Hepatocyte (in vitro differentiated cells): ENCODE data around the gene FAM234A.

Source experiments
- EZH2phosphoT487 ChIP-seq: fragments of 200-600 bp; sonication (generic); IDR thresholded peaks from one replicate; pipeline ENCODE4 v1.6.1; 2018; ENCODE audit warnings: antibody characterized with exemption, mild to moderate bottlenecking, low read depth, moderate library complexity; ENCODE audit not compliant: unreplicated experiment, severe bottlenecking
- TF ChIP-seq, protein P1 (sequence below): fragments of 200-600 bp; sonication (generic); IDR thresholded peaks from 2 replicates; pipeline ENCODE4 v1.5.1; 2016; ENCODE audit warnings: antibody characterized with exemption, mild to moderate bottlenecking; ENCODE audit not compliant: poor library complexity

DNA sequence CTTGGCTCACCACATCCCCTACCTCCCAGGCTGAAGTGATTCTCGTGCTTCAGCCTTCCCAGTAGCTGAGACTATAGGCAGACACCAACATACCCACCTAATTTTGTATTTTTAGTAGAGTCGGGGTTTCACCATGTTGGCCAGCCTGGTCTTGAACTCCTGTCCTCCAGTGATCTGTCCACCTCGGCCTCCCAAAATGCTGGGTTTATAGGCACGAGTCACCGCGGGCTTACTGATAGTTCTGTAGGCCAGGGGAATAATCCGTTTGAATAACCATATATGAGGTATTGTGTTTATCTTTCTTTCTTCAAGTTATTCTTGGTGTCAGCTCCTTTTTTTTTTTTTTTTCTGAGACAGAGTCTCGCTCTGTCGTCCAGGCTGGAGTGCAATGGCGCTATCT lies 7.7 kb downstream of the FAM234A start:
- TF ChIP-seq, protein P1, sequence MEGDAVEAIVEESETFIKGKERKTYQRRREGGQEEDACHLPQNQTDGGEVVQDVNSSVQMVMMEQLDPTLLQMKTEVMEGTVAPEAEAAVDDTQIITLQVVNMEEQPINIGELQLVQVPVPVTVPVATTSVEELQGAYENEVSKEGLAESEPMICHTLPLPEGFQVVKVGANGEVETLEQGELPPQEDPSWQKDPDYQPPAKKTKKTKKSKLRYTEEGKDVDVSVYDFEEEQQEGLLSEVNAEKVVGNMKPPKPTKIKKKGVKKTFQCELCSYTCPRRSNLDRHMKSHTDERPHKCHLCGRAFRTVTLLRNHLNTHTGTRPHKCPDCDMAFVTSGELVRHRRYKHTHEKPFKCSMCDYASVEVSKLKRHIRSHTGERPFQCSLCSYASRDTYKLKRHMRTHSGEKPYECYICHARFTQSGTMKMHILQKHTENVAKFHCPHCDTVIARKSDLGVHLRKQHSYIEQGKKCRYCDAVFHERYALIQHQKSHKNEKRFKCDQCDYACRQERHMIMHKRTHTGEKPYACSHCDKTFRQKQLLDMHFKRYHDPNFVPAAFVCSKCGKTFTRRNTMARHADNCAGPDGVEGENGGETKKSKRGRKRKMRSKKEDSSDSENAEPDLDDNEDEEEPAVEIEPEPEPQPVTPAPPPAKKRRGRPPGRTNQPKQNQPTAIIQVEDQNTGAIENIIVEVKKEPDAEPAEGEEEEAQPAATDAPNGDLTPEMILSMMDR = no peak
- no peak for TF ChIP-seq EZH2phosphoT487
